SK-N-SH treated with all-trans-retinoic acid at 6 μM for 48 hours (cell line): Measurements from ENCODE around the gene PSME1.

Source experiments
- ATAC-seq: fragments of 200-7000 bp; cut with Tn5 transposase; 3 replicates; pipeline ENCODE4 v1.9.1; 2020; ENCODE audit warnings: mild to moderate bottlenecking, moderate library complexity
- ARNTL ChIP-seq: fragments of 450-650 bp; formaldehyde crosslinking; IDR thresholded peaks from 2 replicates; pipeline ENCODE4 v1.5.0; 2020; ENCODE audit warnings: low read depth, mild to moderate bottlenecking, moderate library complexity, borderline replicate concordance
- BACH2 ChIP-seq: fragments of 250-450 bp; sonication (Bioruptor Pico); IDR thresholded peaks from 2 replicates; pipeline ENCODE4 v1.9.0; 2021; ENCODE audit warnings: mild to moderate bottlenecking, borderline replicate concordance
- ESRRG ChIP-seq: fragments of 250-450 bp; sonication (Bioruptor Pico); IDR thresholded peaks from 2 replicates; pipeline ENCODE4 v1.6.1; 2021; ENCODE audit warnings: mild to moderate bottlenecking
- OSR1 ChIP-seq: fragments of 250-450 bp; sonication (Bioruptor Pico); IDR thresholded peaks from 2 replicates; pipeline ENCODE4 v1.8.0; 2022; ENCODE audit warnings: moderate library complexity, mild to moderate bottlenecking, inconsistent platforms
- PATZ1 ChIP-seq: fragments of 250-450 bp; sonication (Bioruptor Pico); IDR thresholded peaks from 2 replicates; pipeline ENCODE4 v1.8.0; 2020; ENCODE audit warnings: mild to moderate bottlenecking, moderate library complexity, borderline replicate concordance
- POU6F1 ChIP-seq: fragments of 250-450 bp; sonication (Bioruptor Pico); IDR thresholded peaks from 2 replicates; pipeline ENCODE4 v1.8.0; 2021; ENCODE audit warnings: low read depth, mild to moderate bottlenecking, moderate library complexity, borderline replicate concordance
- PPARA ChIP-seq: fragments of 250-450 bp; sonication (Bioruptor Pico); IDR thresholded peaks from 2 replicates; pipeline ENCODE4 v1.5.0; 2020; ENCODE audit warnings: mild to moderate bottlenecking, borderline replicate concordance
- RARB ChIP-seq: fragments of 250-450 bp; sonication (Bioruptor Pico); IDR thresholded peaks from 2 replicates; pipeline ENCODE4 v1.8.0; 2021; ENCODE audit warnings: mild to moderate bottlenecking, moderate library complexity
- TOX ChIP-seq: fragments of 250-450 bp; sonication (Bioruptor Pico); IDR thresholded peaks from 2 replicates; pipeline ENCODE4 v1.8.0; 2021; ENCODE audit warnings: mild to moderate bottlenecking, moderate library complexity, borderline replicate concordance
- ZFP3 ChIP-seq: fragments of 250-450 bp; sonication (Bioruptor Pico); IDR thresholded peaks from 2 replicates; pipeline ENCODE4 v1.5.0; 2020; ENCODE audit warnings: mild to moderate bottlenecking, moderate library complexity
- ZFP30 ChIP-seq: fragments of 450-650 bp; formaldehyde crosslinking; IDR thresholded peaks from 2 replicates; pipeline ENCODE4 v1.5.0; 2022; ENCODE audit warnings: mild to moderate bottlenecking, moderate library complexity
- ZNF8 ChIP-seq: fragments of 450-650 bp; formaldehyde crosslinking; IDR thresholded peaks from 2 replicates; pipeline ENCODE4 v1.5.0; 2020; ENCODE audit warnings: mild to moderate bottlenecking, moderate library complexity
- TF ChIP-seq, protein P1 (sequence below): fragments of 250-450 bp; sonication (Bioruptor Pico); IDR thresholded peaks from 2 replicates; pipeline ENCODE4 v1.5.0; 2020; ENCODE audit warnings: mild to moderate bottlenecking, moderate library complexity
- TF ChIP-seq, protein P2 (sequence below): fragments of 250-450 bp; sonication (Bioruptor Pico); IDR thresholded peaks from 2 replicates; pipeline ENCODE4 v1.5.1; 2020; ENCODE audit warnings: low read depth, mild to moderate bottlenecking, moderate library complexity

PSME1 gene

DNA sequence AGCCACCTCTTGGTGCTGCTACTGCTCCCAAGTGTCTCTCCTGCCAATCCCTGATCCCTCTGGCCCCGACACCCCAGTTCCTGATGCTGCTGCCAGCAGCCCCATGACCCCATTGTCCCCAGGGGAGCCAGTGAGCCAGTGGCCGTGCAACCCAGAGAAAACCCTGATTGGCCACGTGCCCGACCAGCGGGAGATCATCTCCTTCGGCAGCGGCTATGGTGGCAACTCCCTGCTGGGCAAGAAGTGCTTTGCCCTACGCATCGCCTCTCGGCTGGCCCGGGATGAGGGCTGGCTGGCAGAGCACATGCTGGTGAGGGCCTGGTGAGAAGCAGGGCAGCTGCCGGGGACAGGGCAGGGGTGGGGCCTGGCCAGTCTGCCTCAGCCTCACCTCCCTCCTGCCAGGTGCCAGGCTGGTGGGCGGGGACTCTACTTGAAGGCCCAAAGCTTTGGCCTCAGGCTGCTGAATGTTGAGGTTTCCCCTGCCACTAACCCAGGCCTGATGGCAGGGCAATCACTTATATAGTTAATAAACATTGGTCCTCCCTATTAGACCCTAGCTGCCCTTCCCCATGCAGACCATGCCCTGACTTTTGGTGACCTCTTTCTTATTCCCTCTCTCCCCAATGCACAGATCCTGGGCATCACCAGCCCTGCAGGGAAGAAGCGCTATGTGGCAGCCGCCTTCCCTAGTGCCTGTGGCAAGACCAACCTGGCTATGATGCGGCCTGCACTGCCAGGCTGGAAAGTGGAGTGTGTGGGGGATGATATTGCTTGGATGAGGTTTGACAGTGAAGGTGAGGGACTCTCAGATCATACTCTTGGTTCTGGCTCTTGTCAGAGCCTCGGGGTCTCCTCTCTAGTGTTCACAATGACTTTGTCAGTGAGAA lies 36.8 kb upstream of the PSME1 start:
- TF ChIP-seq ZFP30 (CRISPR knock-in tag) = no peak
- no peak for TF ChIP-seq OSR1 (CRISPR knock-in tag)
- TF ChIP-seq PATZ1 (CRISPR knock-in tag) = no peak
- no peak for TF ChIP-seq ZFP3 (CRISPR knock-in tag)
- TF ChIP-seq, protein P1, sequence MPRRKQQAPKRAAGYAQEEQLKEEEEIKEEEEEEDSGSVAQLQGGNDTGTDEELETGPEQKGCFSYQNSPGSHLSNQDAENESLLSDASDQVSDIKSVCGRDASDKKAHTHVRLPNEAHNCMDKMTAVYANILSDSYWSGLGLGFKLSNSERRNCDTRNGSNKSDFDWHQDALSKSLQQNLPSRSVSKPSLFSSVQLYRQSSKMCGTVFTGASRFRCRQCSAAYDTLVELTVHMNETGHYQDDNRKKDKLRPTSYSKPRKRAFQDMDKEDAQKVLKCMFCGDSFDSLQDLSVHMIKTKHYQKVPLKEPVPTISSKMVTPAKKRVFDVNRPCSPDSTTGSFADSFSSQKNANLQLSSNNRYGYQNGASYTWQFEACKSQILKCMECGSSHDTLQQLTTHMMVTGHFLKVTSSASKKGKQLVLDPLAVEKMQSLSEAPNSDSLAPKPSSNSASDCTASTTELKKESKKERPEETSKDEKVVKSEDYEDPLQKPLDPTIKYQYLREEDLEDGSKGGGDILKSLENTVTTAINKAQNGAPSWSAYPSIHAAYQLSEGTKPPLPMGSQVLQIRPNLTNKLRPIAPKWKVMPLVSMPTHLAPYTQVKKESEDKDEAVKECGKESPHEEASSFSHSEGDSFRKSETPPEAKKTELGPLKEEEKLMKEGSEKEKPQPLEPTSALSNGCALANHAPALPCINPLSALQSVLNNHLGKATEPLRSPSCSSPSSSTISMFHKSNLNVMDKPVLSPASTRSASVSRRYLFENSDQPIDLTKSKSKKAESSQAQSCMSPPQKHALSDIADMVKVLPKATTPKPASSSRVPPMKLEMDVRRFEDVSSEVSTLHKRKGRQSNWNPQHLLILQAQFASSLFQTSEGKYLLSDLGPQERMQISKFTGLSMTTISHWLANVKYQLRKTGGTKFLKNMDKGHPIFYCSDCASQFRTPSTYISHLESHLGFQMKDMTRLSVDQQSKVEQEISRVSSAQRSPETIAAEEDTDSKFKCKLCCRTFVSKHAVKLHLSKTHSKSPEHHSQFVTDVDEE = no peak
- TF ChIP-seq ESRRG (CRISPR knock-in tag) = no peak
- TF ChIP-seq, protein P2, sequence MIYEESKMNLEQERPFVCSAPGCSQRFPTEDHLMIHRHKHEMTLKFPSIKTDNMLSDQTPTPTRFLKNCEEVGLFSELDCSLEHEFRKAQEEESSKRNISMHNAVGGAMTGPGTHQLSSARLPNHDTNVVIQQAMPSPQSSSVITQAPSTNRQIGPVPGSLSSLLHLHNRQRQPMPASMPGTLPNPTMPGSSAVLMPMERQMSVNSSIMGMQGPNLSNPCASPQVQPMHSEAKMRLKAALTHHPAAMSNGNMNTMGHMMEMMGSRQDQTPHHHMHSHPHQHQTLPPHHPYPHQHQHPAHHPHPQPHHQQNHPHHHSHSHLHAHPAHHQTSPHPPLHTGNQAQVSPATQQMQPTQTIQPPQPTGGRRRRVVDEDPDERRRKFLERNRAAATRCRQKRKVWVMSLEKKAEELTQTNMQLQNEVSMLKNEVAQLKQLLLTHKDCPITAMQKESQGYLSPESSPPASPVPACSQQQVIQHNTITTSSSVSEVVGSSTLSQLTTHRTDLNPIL (CRISPR knock-in tag) = no peak
- no peak for ATAC-seq

DNA sequence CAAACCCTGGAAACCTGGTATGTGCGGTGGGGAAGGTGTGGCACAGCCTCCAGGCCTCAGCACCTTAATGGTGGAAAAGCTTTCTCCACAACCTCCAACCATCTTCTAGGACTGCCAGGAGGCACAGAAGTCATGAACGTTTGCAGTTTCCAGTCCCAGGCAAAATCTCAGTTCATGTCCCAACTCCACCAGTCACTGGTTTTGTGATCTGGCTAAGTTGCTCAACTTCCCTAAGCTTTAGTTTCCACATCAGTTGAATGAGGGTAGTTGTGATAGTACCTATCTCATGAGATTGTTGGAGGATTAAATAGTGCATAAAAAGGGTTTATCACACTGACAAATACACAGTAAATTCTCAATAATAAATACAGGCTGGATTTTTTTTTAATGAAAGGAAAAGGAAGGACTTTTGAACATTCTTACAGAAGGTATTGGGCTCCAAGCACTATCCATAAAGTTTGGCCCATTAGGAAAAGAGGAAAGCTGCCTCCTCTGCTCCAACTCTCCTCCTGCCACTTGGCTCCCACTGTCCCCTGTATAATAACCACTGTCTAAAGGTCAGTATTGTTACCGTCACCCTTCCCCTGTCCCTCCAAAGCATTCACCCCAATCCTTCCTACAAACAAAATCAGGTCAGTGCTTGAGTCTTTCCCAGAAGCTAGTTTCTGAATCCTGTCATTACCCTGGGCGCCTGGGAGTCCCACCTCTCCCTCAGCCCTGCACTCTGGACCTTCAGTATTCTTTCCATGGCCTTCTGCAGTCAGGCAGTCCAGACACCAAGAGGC lies 35.6 kb upstream of the PSME1 start:
- ATAC-seq = no peak
- TF ChIP-seq PATZ1 (CRISPR knock-in tag) (no peak), TOX (CRISPR knock-in tag) (no peak), OSR1 (CRISPR knock-in tag) (no peak), ARNTL (CRISPR knock-in tag) (no peak), ZFP30 (CRISPR knock-in tag) (no peak), PPARA (no peak), RARB (CRISPR knock-in tag) (no peak), ESRRG (CRISPR knock-in tag) (no peak)
- TF ChIP-seq, protein P2 (CRISPR knock-in tag) = no peak

DNA sequence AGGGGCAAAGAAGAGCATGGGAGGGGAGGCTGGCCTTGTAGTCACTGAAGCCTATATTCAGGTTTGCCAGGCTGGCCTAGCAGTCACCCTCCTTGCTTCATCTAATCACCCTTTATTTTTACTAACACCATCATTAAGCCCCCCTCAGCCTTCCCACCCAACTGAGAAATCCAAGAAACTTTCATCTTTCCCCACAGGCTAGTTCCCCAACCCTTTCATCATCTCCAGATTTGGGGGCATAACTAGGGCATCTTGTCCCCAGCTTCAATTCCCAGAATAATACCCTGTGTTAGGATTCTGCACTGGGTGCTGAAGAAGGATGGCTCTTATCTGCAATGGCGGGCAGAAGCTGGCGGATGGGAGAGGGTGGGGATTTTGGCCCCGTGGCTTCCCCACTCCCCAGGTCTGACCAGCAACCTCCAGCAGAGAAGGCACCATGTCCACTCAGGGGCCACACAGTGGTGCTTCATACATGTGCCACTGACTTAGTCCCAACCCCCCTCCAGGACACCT lies 35.0 kb upstream of the PSME1 start:
- TF ChIP-seq ZNF8 = no peak
- TF ChIP-seq BACH2 = no peak
- no peak for TF ChIP-seq RARB (CRISPR knock-in tag)
- no peak for TF ChIP-seq ZFP30 (CRISPR knock-in tag)
- TF ChIP-seq POU6F1 (CRISPR knock-in tag) = no peak
- TF ChIP-seq OSR1 (CRISPR knock-in tag) = no peak
- ATAC-seq = no peak
